GM18502 (cell line): ENCODE measurements around the gene SLC2A6.
"Not testable (repeated sequence)": the region's sequence is repeated elsewhere in the genome, so short reads cannot be mapped to it uniquely, and the experiment has no call there.

Experiments
- ATAC-seq: cut with Tn5 transposase; IDR thresholded peaks from one replicate; pipeline ENCODE4 v1.9.1; 2021; ENCODE audit warnings: mild to moderate bottlenecking; ENCODE audit not compliant: unreplicated experiment, poor library complexity

SLC2A6 gene

DNA sequence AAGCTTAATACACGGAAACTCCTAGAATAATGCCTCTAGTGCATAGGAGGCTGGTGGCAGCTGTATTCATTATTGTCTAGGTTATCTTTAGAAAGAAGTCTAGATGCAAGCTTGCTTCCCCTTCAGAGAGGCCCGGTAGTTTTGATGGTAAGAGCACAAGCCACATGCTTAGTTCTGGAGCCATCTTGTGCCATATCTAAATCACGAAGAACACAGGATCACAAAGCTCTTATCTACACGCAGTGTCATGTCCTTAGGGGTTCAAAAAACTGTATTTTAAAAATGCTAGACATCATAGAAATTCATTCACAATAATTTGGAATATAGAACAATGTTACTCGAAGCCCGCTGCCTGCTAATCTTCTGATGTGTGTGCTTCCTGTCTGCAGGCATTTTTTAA is 12.9 kb downstream of the SLC2A6 start:
- no peak for ATAC-seq

DNA sequence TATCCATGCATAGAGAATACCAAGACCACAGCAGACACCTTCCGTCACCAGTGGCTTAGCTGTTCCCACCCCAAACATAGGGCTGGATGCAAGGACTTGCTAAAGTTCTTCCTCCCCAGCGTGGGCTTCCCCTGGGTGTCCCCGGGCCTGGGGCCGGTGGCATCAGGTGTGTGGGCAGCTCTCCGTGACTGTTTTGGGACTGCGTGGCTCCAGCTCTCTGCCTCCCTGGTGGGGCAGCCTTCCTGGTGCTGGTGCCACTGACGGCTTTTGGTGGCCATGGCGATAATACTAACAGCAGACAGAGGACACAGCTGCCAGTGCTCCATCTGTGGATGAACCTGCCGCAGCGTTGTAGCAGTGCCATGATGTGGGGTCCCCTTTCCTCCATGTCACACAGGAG is 14.3 kb downstream of the SLC2A6 start:
- ATAC-seq: no peak

DNA sequence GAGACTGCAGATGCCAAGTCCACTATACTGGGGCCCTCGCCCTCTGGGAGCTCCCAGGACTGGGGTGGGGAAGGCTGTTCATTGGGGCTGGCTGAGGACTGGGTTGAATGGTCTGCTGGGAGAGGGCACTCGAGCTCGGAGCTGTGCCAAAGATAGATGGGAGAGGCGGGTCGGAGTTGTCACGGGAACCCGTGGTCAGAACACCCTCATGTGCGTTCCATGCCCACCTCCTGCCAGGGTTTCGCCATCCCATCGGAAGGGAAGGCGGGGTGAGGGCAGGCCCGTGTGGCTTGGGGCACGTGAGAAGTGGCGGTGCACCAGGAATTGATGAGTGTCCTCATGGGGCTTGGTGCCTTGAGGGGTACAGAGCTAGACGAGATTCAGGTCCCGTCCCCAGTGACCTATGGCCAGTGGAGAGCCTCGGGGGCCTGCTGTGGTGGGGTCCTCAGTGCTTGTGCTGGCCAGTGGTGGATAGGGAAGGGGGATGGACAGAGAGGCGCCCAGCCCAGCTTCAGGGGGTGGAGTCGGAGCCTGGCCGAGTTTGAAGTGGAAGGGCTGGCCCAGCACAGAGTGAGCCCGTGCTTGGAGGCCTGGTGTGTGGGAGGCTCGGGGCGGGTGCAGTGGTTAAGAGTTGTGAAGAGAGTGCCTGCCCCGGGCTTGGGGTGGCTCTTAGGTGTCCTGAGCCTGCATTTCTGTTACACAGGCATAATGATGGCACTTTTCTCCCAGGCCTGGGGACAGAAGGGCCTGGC is 14.9 kb downstream of the SLC2A6 start:
- no peak for ATAC-seq

DNA sequence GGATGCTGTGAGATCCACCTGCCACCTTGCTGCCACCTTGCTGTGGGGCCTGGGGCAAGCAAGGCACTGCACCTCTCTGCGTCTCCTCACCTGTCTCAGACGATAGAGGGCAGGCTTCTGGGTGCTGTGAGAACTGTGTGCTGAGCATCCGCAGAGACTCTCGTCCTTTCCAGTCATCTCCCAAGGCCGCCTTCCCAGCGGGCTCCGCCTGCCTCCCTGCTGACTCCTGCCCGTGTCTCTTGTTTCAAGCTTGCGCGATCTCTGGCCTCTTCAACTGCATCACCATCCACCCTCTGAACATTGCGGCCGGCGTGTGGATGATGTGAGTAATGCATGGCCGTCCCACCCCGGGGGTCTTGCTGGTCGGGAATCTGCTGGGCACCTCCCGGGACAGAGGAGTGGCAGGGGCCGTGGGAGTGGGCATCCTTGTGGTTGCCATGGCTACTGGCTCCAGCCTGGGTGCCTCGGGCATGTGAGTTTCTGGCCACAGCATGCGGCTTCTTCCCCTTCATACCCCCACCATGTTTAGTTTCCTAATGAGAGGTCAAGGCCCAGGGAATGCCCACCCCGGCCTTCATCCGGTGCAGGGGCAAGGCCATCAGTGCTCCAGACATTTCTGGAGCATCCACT is 15.6 kb downstream of the SLC2A6 start:
- ATAC-seq: no peak

DNA sequence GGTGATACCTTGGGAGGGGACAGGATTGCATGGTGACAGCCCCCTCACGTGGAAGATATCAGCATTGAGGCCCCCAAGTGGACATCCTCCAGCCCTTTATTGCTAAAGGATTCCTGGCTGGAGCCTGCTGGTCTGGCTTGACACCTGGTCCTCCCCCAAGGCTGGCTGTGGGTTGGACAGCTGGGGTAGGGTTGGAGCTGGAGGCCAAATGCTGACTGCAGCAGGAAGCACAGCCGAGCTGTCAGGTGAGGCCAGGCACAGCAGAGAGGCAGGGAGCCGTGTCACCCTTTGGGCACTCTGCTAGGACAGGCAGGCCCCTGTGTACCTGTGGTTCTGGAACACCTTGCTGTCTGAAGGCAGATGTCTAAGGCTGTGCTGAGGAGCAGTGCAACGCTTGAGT is 16.9 kb downstream of the SLC2A6 start:
- ATAC-seq: no peak

DNA sequence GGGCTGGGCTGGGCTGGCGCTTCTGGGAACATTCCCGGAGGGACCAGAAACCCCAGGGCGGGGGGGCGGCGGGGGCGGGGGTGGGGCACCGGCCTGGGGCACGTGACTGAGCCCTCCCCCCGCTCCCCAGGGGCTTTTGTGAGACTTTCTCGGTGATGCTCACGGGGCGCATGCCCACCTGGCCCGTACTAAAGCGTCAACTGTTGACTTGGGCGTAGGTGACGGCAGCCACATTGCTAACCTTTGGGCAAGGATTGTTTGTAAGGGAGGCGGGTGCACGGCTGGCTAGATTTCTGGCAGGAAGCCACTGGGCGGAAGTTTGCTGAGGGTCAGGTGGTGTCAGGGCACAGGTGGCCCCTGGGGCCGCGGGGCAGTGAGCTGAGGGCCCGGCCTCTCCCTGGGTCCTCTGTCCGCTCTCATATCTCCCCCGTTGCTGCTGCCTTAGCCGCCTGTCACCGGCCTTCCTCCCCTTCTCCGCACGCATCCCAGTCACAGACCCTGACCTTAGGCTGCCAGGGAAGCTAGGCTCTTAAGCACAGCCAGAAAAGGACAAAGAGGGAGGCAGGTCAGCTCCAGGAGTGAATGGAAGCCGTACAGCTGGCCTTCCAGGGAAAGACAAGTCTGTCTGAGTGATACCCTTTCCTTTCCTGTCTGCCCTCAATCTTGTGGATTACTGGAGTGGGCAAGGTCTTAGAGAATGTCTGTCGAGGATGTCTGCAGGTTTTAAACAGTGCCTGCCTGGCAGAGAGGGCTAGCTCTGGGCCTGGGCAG is 18.3 kb downstream of the SLC2A6 start:
- ATAC-seq: peak; percentile 30

DNA sequence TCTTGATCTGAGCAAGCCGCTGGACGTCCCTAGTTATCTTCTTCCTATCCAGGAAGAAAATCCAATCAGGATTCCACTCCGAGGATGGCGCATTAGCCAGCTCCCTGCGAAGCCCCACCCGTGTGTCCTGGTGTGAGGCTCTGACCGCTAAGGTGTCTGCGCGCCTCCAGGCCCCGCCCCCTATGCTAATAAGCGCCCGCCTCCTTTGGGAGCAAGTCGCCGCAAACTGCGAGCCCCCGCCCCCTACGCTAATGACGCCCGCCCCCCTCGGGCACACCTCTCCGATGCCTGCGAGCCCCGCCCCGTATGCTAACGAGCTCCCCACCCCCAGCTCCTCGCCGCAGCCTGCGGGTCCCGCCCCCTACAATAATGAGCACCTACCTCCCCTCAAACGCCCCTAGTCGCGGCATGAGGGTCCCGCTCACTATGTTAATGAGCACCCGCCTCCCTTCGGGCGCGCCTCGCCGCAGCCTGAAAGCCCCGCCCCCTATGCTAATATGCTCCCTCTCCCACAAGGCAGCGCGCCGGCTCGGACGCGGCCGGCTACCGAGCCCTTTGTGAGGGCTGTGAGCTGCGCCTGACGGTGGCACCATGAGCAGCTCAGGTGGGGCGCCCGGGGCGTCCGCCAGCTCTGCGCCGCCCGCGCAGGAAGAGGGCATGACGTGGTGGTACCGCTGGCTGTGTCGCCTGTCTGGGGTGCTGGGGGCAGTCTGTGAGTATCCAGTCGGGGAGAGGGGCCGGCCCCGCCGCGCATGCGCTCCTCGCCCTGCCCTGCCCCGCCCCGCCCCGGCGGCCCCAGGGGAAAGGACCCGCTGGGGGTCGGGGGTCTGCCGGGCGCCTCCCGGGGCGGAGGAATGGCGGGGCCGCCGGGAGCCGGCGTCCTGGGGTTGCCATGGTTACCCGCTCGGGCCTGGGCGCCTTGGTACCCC is 19.2 kb downstream of the SLC2A6 start, which contains the start of gene CACFD1:
TSS of gene CACFD1 (plus strand) at position 503 of the 929 bp plus-strand sequence. CDS start at position 592, 89 bp downstream.
- peak; percentile 79 for ATAC-seq

DNA sequence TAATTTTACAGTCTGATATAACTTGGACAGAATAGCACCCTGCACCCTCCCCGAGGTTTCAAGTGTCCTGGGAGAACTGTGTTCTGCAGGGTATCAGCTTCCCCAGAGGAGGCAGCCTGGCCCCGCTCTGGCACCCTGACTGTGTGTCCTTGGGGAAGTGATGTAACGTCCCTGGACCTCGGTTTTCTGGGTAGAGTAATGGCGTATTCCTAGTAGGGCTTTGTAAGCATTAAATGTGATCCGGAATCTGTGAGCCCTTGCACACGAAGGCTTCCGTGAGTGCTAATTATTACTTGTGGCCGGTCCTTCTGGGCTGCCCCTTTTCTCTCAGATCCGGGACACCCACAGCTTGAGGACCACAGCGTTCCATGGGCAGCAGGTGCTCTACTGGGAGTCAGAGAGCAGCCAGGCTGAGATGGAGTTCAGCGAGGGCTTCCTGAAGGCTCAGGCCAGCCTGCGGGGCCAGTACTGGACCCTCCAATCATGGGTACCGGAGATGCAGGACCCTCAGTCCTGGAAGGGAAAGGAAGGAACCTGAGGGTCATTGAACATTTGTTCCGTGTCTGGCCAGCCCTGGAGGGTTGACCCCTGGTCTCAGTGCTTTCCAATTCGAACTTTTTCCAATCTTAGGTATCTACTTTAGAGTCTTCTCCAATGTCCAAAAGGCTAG is 20.1 kb downstream of the SLC2A6 start:
- ATAC-seq: no peak

DNA sequence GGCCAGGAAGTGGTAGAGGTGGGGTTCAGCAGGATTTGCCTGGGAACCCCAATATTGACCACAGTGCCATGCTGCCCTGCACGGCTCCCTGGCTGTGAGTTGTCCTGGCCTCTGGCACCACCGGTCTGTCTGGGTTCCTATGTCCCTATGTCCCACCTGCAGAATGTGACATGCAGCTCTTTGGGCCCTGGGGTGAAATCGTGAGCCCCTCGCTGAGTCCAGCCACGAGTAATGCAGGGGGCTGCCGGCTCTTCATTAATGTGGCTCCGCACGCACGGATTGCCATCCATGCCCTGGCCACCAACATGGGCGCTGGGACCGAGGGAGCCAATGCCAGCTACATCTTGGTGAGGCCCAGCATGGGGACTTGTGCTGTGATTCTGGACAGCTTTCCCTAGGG is 21.2 kb downstream of the SLC2A6 start:
- no peak for ATAC-seq

DNA sequence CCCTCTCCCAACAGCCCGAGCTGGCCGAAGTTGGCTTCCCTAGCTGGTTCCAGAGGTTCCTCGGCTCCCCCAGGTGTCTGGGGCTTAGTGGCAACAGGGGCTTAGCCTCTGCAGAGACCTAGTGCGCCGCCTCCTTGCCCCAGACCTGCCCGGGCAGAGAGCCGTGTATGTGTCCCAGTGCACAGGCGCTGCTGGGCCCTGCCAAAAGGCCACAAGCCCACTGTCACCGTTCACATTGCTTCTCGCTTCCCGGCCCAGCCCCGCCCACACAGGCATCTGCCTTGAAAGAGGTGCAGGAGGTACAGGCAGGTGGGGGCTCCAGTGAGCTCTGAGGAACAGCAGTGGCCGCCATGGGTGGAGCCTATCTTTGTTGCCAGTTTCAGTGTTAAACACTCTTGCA is 21.7 kb downstream of the SLC2A6 start:
- no peak for ATAC-seq

DNA sequence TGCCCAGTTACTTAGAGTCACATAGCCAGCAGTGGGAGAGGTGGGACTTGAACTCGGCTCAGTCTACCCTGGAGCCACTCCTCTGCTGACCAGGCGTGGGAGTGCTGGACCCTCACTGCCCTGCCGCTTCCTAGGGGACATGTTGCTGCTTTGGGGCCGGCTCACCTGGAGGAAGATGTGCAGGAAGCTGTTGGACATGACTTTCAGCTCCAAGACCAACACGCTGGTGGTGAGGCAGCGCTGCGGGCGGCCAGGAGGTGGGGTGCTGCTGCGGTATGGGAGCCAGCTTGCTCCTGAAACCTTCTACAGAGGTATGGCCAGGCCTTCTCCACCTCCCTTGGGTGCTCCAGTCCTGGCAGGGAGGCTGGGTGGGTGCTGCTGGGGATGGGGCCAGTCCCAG is 22.5 kb downstream of the SLC2A6 start:
- ATAC-seq: no peak

DNA sequence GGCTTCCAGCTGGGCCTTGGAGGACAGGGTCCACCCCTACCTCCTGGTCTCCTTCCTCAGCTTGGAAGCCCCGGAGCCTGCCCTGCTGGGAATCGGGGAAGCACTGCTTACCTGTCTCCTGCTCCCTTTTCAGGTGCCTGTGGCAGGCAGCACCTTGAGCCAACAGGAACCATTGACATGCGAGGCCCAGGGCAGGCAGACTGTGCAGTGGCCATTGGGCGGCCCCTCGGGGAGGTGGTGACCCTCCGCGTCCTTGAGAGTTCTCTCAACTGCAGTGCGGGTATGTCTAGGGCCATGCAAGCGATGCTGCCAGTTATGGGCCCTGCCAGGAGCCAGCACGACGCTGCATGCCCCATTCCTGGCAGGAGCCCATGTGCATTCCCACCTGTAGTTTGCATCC is 23.0 kb downstream of the SLC2A6 start:
- no peak for ATAC-seq

DNA sequence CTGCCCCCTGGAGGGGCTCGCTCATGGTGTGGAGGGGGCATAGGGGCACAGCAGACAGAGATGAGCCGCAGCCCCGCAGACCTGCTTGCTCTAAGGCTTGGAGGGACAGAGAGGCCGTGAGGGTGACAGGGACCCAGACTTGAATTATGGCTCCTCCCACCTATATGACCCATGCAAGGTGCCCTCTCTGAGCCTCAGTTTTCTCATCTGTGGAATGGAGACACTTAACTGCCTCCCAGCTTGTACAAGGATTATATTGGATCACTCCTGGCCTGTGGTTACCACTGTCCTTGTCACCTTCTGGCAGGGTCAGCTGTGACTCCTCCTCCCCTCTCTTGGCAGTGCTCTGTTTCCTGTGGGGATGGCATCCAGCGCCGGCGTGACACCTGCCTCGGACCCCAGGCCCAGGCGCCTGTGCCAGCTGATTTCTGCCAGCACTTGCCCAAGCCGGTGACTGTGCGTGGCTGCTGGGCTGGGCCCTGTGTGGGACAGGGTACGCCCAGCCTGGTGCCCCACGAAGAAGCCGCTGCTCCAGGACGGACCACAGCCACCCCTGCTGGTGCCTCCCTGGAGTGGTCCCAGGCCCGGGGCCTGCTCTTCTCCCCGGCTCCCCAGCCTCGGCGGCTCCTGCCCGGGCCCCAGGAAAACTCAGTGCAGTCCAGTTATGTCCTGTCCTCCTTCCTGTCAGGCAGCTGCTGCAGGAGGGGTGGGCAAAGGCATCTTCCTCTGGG is 23.8 kb downstream of the SLC2A6 start:
- no peak for ATAC-seq

DNA sequence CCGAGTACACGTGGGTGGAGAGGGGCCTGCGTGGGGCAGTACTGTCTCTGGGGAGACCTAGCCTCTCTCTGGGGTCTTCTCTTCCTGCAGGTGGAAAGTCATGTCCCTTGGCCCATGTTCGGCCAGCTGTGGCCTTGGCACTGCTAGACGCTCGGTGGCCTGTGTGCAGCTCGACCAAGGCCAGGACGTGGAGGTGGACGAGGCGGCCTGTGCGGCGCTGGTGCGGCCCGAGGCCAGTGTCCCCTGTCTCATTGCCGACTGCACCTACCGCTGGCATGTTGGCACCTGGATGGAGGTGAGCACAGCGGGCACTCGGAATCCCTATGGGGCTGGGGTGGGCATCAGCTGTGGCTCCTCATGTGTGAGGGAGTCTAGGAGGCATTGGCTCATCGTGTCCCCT is 24.6 kb downstream of the SLC2A6 start:
- no peak for ATAC-seq

DNA sequence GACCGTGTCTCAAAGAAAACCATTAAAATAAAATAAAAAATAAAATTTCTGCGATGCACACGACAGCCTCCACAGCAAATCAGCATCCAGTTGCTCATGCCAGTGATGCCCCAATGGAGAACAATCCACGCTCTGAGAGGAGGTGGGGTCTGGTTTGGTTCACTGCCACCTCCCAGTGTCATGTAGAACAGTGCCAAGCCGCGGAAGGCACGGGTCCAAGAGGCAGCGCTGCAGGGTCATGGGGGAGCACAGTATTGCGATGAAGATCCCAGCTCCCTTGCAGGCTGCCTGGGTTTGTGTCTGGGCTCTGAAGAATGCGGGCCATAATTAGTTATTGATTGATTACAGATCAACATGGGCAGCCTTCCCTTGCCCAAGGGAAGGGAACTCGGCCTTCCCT is 25.2 kb downstream of the SLC2A6 start:
- ATAC-seq: no peak

DNA sequence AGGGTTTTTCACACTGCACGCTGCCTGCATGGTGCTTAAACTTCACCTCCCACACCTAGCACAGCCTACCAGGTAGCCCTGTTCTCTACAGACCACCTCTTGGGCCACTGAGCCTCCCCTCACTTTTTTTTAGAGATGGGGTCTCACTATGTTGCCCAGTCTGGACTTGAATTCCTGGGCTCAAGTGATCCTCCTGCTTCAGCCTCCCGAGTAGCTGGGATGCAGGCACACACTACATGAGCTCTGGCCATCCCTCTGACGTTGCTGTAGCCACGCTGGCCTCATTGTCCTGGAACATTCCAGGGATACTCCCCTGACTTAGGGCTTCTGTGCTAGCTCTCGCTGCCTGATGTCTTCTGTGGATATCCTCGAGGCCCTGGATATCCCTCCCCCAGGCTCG is 26.3 kb downstream of the SLC2A6 start:
- ATAC-seq: no peak

DNA sequence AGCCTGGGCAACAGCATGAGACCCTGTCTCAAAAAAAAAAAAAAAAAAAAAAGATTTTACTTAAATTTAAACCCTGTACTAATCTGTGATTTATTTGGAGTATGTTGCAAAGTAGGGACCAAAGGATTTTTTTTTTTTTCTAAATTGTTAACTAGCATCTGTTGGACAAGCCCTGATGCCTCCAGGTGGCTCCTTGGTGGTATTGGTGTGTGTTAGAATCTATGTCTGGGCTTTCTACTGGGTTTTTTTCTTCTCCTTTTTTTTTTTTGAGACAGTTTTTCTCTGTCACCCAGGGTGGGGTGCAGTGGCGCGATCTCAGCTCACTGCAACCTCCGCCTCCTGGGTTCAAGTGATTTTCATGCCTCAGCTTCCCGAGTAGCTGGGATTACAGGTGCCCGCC is 27.0 kb downstream of the SLC2A6 start:
- not testable (repeated sequence) for ATAC-seq

DNA sequence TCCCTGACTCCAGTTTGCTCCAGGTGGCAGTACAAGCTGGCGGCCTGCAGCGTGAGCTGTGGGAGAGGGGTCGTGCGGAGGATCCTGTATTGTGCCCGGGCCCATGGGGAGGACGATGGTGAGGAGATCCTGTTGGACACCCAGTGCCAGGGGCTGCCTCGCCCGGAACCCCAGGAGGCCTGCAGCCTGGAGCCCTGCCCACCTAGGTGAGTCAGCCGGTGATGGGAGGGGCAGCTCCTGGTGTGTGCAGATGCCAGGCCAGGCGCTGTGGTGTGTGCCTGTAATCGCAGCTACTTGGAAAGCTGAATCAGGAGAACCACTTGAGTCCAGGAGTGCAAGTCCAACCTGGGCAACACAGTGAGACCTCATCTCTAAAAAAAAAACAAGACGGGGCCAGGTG is 29.1 kb downstream of the SLC2A6 start:
- no peak for ATAC-seq

DNA sequence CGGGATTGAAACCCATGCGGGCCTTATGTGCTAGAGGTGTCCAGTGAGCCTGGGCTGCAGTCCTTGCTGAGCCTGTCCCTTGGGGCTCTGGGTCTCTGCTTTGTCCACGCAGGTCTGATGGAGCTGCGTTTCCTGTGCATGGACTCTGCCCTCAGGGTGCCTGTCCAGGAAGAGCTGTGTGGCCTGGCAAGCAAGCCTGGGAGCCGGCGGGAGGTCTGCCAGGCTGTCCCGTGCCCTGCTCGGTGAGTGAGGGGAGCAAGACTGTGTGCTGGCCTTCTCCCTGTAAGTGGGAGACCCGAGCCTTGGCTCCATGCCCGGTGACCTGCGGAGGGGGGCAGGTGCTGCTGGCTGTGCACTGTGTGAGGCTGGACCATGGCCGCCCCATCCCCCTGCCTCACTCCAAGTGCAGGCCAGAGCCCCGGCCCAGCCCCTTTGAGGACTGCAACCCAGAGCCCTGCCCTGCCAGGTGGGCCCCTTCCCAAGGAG is 30.4 kb downstream of the SLC2A6 start:
- ATAC-seq: no peak
